Panc1 (cell line): ENCODE measurements around the gene ARHGEF7. TPM values are rescaled to one million over a fixed set of nuclear protein-coding genes. Genes with fewer than 3 reads are reported as not detected.

Experiments used
- ATAC-seq: fragments of 200-7000 bp; cut with Tn5 transposase; 2 replicates; pipeline ENCODE4 v1.9.1; 2020; ENCODE audit warnings: mild to moderate bottlenecking, moderate library complexity
- BruUV-seq: library from RNA; stranded (reverse); fragments of 400-500 nt; replicated peaks from 2 replicates; lab custom pipeline; 2021; lab: Mats Ljungman, UMichigan
- CTCF ChIA-PET: fragments of 300-600 bp; sonication (Branson Sonifier 250); formaldehyde crosslinking; loops from one replicate; lab custom pipeline; 2022; ENCODE audit warnings: antibody characterized with exemption; lab: Charles Lee
- POLR2A ChIA-PET: fragments of 300-600 bp; sonication (Branson Sonifier 250); formaldehyde crosslinking; loops from one replicate; lab custom pipeline; 2022; ENCODE audit warnings: antibody characterized with exemption; lab: Charles Lee
- DNase-seq: peaks from one replicate; pipeline ENCODE4 v3.0.0-alpha.2; 2010; ENCODE audit warnings: low read depth, low spot score
- H3K27ac ChIP-seq: 2 replicates; pipeline ENCODE4 v1.5.1; 2011; ENCODE audit warnings: mild to moderate bottlenecking, low read length, inconsistent platforms
- H3K27me3 ChIP-seq: fragments of 200-500 bp; sonication (Bioruptor generic); 2 replicates; pipeline ENCODE4 v1.6.0; 2014; ENCODE audit warnings: low read length, inconsistent platforms; ENCODE audit not compliant: control insufficient read depth, insufficient read depth
- H3K36me3 ChIP-seq: fragments of 200-500 bp; sonication (Bioruptor generic); 2 replicates; pipeline ENCODE4 v1.5.1; 2014; ENCODE audit warnings: inconsistent platforms, mild to moderate bottlenecking, low read length, moderate library complexity; ENCODE audit not compliant: control insufficient read depth, insufficient read depth
- H3K4me1 ChIP-seq: 2 replicates; pipeline ENCODE4 v1.5.1; 2011; ENCODE audit warnings: inconsistent platforms, mild to moderate bottlenecking, low read length, moderate library complexity; ENCODE audit not compliant: control insufficient read depth, insufficient read depth
- H3K4me3 ChIP-seq, 2 experiments: 2 replicates each; pipeline ENCODE4 v1.5.1; 2011 to 2012; ENCODE audit warnings: low read depth in 2 of 2, low read length in 2 of 2, mild to moderate bottlenecking in 2 of 2, inconsistent platforms in 1 of 2, moderate library complexity in 1 of 2
- H3K9me3 ChIP-seq: fragments of 200-500 bp; sonication (Bioruptor generic); 2 replicates; pipeline ENCODE4 v1.5.1; 2014; ENCODE audit warnings: low read depth, mild to moderate bottlenecking, inconsistent platforms, low read length, moderate library complexity; ENCODE audit not compliant: control insufficient read depth, insufficient read depth
- CTCF ChIP-seq: fragments of 450-650 bp; IDR thresholded peaks from 2 replicates; pipeline ENCODE4 v1.5.1; 2017; ENCODE audit warnings: mild to moderate bottlenecking
- POLR2AphosphoS5 ChIP-seq: IDR thresholded peaks from 2 replicates; pipeline ENCODE4 v1.6.1; 2012; ENCODE audit warnings: mild to moderate bottlenecking, low read depth, low read length, moderate library complexity
- SIN3A ChIP-seq: IDR thresholded peaks from 2 replicates; pipeline ENCODE4 v1.6.1; 2012; ENCODE audit warnings: low read depth, mild to moderate bottlenecking, low read length, moderate library complexity, borderline replicate concordance; ENCODE audit not compliant: insufficient read depth
- TCF7L2 ChIP-seq: IDR thresholded peaks from 2 replicates; pipeline ENCODE4 v1.6.1; 2011; ENCODE audit warnings: mild to moderate bottlenecking, low read depth, low read length, inconsistent platforms
- in situ Hi-C: cut with HindIII; loops from 2 replicates; pipeline ENCODE4 v1.10.0; 2016; ENCODE audit warnings: low sequenced_read_pairs, low pct_unique_long_range_greater_than_20kb
- intact Hi-C: fragments of 100-400 bp; cut with micrococcal nuclease; formaldehyde crosslinking; loops from one replicate; pipeline ENCODE4 v1.10.0; 2022; ENCODE audit not compliant: unreplicated experiment
- total RNA-seq: library from RNA; stranded (reverse); gene quantifications from one replicate; pipeline ENCODE4 v1.2.1, GENCODE V29; 2021; ENCODE audit not compliant: unreplicated experiment
- TF ChIP-seq, protein P1 (sequence below), 2 experiments: IDR thresholded peaks; 2 replicates each; pipeline ENCODE4 v1.6.1; 2011 to 2012; ENCODE audit warnings: low read depth in 2 of 2, control low read depth in 1 of 2, low read length in 1 of 2, mild to moderate bottlenecking in 1 of 2, moderate library complexity in 1 of 2; ENCODE audit not compliant: insufficient read depth in 1 of 2

Gene ARHGEF7
- total RNA-seq, 1 experiment from 2014 or later: 36.4 TPM

DNA sequence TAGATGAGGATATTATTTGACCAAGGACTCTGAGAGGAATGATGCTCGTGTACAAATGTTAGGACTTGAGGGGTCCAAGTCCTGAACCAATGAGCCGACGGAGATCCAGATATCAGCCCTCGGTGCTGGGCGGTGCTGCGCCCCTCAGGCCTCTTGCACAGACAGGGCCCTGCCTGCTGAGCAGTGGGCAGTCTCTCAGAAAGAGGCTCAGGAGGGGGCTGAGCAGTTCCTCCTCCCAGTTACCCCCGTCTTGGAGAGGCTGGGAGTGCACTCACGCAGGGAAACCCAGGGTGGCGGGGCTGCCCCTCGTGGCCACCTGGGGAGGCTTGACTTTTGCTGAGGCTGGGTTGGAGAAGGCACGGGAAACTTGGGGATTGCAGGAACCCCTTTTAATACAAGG lies 223.7 kb downstream of the ARHGEF7 start:
- Histone ChIP-seq H3K4me3 (no peak overlapping the region), H3K4me1 (no peaks in the 10 kb centered on the region), H3K27me3 (no peaks in the 10 kb centered on the region), H3K27ac (no peak overlapping the region), H3K9me3 (no peaks in the 10 kb centered on the region), H3K36me3 (no peaks in the 10 kb centered on the region)
- ChIA-PET POLR2A (no interaction called here), CTCF (interaction anchor here (0.6 kb wide), 1 partner anchor 23 kb away, joined by 7 read pairs; no protein-coding TSS in a partner anchor)
- ATAC-seq: no peak
- TF ChIP-seq CTCF (no peak), SIN3A (no peak), TCF7L2 (no peak), POLR2AphosphoS5 (no peak)
- TF ChIP-seq, protein P1, sequence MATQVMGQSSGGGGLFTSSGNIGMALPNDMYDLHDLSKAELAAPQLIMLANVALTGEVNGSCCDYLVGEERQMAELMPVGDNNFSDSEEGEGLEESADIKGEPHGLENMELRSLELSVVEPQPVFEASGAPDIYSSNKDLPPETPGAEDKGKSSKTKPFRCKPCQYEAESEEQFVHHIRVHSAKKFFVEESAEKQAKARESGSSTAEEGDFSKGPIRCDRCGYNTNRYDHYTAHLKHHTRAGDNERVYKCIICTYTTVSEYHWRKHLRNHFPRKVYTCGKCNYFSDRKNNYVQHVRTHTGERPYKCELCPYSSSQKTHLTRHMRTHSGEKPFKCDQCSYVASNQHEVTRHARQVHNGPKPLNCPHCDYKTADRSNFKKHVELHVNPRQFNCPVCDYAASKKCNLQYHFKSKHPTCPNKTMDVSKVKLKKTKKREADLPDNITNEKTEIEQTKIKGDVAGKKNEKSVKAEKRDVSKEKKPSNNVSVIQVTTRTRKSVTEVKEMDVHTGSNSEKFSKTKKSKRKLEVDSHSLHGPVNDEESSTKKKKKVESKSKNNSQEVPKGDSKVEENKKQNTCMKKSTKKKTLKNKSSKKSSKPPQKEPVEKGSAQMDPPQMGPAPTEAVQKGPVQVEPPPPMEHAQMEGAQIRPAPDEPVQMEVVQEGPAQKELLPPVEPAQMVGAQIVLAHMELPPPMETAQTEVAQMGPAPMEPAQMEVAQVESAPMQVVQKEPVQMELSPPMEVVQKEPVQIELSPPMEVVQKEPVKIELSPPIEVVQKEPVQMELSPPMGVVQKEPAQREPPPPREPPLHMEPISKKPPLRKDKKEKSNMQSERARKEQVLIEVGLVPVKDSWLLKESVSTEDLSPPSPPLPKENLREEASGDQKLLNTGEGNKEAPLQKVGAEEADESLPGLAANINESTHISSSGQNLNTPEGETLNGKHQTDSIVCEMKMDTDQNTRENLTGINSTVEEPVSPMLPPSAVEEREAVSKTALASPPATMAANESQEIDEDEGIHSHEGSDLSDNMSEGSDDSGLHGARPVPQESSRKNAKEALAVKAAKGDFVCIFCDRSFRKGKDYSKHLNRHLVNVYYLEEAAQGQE (IDR thresholded peaks at IDR 0.05; ENCODE audit: insufficient read depth in 1 of 2, low read depth in 2 of 2, low read length in 1 of 2): no peak
- BruUV-seq: no TSS peak
- in situ Hi-C loops: no loop called here
- DNase-seq: no peak
- intact Hi-C loops: no loop called here

DNA sequence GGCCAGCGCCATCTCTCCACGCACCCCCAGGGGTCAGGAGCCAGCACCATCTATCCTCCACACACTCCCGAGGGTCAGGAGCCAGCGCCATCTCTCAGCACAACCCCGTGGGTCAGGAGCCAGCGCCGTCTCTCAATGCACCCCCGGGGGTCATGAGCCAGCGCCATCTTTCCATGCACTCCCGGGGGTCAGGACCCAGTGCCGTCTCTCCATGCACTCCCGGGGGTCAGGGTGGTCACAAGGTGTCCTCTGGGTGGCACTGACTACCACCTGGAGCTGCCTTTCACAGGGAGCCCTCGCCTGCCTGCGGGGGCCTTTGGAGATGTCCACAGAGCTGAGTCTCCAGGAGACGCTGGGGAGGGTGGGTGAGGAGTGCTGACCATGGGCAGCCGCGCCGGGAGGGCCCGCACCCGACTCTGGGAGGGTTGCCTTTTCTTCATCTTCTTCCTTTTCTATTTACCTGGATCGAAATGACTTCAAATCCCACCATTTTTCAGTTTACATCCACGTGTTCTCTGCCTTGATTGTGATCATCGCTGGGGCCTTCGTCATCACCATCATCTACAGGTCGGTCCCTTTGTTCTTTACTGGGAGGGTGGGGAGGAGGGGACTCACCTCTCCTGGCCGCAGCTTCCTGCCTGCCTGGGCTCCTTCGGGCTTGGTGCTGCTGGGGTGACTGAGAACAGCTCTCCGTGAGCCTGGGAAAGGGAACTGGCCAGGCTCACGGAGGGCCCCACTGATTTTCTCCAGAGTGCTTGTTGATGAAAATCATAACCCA lies 224.4 kb downstream of the ARHGEF7 start:
- intact Hi-C loops: no loop called here
- ChIA-PET POLR2A (no interaction called here), CTCF (interaction anchor here (0.6 kb wide), 1 partner anchor 22 kb away, joined by 7 read pairs; no protein-coding TSS in a partner anchor)
- DNase-seq: no peak
- in situ Hi-C loops: no loop called here
- Histone ChIP-seq H3K36me3 (no peaks in the 10 kb centered on the region), H3K27me3 (no peaks in the 10 kb centered on the region), H3K4me1 (no peaks in the 10 kb centered on the region), H3K27ac (no peak overlapping the region), H3K9me3 (no peaks in the 10 kb centered on the region), H3K4me3 (no peak overlapping the region)
- no peak for ATAC-seq
- BruUV-seq: no TSS peak
- TF ChIP-seq TCF7L2 (no peak), POLR2AphosphoS5 (no peak), SIN3A (no peak)

- ATAC-seq (no peak), DNase-seq (no peak)
- intact Hi-C loops: no loop called here
- ChIA-PET POLR2A (no interaction called here), CTCF (no interaction called here)
- no peaks in the 10 kb centered on the region for H3K27me3 ChIP-seq
- H3K4me3 ChIP-seq: no peak overlapping the region
- no peaks in the 10 kb centered on the region for H3K36me3 ChIP-seq
- BruUV-seq: no TSS peak
- no peaks in the 10 kb centered on the region for H3K4me1 ChIP-seq
- no peak overlapping the region for H3K27ac ChIP-seq
- no peaks in the 10 kb centered on the region for H3K9me3 ChIP-seq
- TF ChIP-seq POLR2AphosphoS5 (no peak), TCF7L2 (no peak), SIN3A (no peak), CTCF (no peak)
- TF ChIP-seq, protein P1 (IDR thresholded peaks at IDR 0.05; ENCODE audit: insufficient read depth in 1 of 2, low read depth in 2 of 2, low read length in 1 of 2): no peak
- in situ Hi-C loops: no loop called here
Observed at GRCh38 chr13:111341886-111342285, 226.8 kb downstream of the ARHGEF7 start.
